NCI-H446 (cell line): ENCODE results near the gene FBXO34.
"Not testable (repeated sequence)": the region's sequence is repeated elsewhere in the genome, so short reads cannot be mapped to it uniquely, and the experiment has no call there.

Source experiments
- DNase-seq, 2 experiments: peaks; one replicate each; lab custom pipeline; 2025; lab: John Stamatoyannopoulos, UW

The FBXO34 gene

DNA sequence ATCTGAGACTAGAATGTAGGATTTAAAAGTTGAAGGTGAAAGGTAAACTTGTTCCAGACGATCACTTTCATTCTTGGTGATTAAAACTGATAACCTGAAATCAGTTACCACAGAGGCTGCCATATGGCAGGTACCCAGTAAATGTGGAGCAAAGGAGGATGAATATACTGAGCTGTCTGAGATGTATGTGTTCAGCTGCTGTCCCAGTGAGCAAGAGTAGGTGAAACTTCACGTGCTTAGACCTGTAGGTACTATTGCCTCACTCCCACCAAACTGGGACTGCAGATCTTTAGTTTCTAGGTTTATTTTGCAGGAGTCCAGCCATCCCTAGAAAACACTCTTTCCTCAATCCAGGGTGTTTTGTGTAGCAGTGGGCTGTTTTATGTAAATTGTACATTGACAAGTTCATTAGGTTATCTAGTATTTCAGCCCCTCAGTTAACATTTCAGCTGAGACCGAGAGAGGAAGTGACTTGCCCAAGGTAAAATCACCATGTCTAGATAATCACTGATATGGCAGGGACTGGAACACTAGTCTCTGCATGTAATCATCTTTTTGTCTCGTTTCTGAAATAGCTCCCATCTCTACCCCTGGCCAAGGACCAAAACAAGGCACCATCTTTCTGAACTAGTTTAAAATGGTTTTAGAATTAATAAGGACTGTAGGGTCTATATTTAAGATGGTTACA, 77.7 kb downstream of the FBXO34 start:
- DNase-seq: no peak

DNA sequence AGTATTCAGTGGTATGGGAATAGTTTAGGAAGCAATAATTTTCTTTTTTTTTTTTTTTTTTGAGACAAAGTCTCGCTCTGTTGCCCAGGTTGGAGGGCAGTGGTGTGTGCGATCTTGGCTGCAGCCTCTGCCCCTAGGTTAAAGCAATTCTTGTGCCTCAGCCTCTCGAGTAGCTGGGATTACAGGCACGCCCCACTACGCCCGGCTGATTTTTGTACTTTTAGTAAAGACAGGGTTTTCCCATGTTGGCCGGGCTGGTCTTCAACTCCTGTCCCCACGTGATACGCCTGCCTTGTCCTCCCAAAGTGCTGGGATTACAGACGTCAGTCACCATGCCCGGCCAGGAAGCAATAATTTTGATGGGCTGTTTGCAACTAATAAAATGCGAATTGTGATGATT, 78.3 kb downstream of the FBXO34 start:
- DNase-seq: no peak

DNA sequence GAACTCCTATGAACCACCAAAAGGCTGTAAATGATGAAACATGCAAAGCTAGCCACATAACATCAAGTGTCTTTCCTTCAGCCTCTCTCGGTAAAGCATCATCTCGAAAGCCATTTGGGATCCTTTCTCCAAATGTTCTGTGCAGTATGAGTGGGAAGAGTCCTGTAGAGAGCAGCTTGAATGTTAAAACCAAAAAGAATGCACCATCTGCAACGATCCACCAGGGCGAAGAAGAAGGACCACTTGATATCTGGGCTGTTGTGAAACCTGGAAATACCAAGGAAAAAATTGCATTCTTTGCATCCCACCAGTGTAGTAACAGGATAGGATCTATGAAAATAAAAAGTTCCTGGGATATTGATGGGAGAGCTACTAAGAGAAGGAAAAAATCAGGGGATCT, 79.2 kb downstream of the FBXO34 start:
- no peak for DNase-seq

DNA sequence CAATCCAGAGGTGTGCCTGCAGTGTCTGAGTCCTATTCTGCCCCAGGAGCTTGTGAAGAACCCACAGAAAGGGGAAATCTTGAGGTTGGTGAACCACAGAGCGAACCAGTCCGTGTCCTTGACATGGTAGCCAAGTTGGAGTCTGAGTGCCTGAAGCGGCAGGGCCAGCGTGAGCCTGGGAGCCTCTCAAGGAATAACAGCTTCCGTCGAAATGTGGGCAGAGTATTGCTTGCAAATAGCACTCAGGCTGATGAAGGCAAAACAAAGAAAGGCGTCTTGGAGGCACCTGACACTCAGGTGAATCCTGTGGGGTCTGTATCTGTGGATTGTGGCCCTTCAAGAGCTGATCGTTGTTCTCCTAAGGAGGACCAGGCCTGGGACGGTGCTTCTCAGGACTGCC, 79.9 kb downstream of the FBXO34 start:
- DNase-seq: no peak

DNA sequence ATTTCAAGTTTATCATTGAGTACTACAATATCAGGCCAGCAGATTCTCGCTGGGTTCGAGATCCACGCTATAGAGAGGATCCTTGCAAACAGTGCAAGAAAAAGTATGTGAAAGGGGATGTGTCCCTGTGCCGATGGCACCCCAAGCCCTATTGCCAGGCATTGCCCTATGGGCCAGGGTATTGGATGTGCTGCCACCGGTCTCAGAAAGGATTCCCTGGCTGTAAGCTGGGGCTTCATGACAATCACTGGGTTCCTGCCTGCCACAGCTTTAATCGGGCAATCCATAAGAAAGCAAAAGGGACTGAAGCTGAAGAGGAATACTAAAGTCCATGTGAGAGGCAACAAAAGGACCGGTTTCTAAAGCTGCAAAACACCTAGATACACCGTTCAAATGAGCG, 81.0 kb downstream of the FBXO34 start:
- no peak for DNase-seq

DNA sequence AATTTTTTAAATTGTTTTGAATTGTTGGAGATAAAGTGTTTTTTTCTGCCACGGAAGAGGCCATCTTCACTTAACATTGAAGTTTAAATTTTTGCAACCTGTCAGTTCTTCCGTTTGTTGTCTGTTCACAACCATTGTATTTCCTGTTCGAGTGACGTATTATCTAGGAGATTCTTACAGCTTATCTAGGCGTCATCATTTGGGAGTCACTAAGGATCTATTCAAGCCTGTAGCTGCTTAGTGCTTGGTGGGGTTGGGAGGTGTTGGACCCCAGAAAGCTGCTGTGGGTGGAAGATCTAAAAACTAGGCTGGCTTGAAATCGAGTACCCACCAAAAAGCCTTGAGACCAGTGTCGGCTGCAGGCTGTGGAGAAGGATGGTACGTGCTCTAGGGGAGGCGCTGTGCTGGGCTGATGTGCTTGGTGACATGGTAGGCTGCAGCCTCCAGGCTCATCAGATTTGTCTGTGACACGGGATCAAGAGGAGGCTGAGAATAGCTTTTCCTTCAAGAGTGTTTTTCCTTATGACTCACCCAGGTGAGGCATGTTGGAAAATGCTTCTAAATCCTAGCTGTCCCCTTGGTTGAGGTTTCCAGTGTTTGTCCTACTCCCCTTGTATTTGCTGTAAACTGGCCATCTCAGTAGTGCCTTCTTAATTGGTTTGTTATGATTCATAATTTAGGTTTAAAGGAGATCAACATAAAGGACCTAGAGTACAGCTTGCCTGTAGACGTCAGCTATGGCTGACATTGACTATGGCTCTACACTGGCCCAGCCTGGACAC, 82.7 kb downstream of the FBXO34 start:
- no peak for DNase-seq

DNA sequence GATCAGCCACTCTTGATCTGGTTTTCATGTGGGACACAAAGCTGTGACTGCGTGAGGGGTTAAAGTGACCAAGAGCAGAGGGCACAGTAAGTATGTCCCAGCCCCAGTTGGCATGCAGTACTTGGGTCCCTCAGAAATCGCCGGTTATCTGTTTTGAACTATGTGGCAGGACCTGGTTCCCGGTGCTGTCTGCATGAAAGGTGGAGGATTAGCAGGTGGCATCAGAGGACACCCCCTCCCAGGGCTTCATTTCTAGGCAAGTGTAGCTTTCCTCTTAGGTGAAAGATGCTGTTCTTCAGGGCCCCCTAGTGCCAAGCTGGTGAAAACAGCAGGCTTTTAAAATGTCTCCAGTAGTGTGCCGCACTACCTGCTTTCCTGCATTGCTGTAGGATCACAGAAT, 83.3 kb downstream of the FBXO34 start:
- peak in 1 of 2 experiments; percentile 57 for DNase-seq

DNA sequence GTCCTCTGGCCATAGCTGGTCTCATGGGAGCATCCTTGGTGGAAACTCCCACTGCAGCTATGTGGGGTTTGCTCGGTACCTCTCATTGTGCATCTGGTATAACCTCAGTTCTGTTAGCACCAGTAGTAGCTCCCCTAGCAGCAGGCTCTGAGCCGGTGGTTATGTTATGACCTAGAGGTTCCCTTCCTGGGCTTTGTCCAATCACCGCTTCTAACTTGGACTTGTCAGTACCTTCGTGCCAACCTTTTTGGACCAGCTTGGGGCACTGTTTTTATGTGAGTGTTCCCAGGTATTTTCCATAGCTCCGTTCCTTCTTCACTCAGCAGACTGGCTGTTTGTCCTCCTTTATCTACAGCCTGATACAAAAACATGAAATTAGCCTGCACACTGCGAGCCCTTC, 84.7 kb downstream of the FBXO34 start:
- no peak for DNase-seq

DNA sequence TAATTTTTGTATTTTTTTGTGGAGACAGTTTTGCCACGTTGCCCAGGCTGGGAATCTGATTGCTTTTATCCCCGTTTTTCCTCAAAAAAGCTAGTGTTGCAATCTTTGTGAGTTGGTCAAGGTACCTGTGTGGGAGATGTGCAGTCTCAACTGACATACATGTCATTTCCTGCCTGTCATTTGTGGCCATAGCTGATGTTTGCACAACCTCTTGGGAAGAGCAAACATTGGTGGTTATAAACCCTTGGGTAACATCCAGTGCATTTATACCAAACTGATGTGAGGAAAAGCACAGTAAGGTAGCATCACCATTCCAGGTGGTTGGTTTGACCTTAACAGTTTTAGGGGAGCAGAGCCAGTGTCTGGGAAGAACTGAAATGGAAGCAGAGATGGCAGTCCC, 85.7 kb downstream of the FBXO34 start:
- no peak for DNase-seq

DNA sequence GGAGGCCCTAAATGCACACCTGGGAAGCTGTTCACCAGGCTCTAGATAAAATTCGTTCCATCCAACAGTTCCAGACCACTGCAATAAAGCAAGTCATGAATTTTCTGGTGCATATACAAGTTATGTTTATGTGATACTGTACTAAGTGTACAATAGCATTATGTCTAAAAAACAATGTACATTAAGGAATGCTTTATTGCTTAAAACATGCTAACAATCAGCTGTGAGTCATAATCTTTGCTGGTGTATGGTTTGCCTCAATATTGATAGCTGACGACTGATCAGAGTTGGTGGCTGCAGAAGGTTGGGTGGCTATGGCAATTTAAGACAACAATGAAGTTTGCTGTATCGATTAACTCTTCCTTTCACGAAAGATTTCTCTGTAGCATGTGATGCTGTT, 88.1 kb downstream of the FBXO34 start:
- DNase-seq: no peak

DNA sequence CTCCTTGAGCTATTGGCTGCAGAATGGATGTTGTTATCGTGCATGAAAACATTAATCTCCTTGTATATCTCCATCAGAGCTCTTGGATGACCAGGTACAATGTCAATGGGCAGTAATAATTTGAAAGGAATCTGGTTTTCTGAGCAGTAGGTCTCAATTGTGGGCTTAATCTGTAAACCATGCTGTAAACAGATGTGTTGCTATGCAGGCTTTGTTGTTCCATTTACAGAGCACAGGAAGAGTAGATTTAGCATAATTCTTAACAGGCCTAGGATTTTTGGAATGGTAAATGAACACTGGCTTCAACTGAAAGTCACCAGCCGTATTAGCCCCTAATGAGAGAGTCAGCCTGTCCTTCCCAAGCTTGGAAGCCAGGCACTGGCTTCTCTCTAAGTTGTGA, 90.0 kb downstream of the FBXO34 start:
- no peak for DNase-seq

DNA sequence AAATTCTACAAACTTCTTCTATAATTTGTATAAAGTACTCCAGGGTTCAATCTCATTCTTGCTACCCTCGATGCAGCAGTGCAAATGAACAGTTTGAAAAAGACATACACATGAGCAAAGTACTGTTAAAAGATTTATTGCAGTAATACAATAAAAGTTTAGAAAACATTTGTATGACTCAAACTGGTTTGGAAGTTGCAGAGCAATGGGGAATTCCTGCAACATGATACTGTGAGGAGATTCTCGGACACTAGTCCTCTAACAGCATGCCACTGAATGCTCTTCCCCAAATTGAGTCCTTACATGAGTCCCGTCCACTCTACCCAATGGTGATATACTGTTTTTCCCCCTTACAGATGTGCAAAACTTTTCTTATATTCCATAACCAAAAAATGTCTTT, 95.0 kb downstream of the FBXO34 start:
- DNase-seq: no peak

DNA sequence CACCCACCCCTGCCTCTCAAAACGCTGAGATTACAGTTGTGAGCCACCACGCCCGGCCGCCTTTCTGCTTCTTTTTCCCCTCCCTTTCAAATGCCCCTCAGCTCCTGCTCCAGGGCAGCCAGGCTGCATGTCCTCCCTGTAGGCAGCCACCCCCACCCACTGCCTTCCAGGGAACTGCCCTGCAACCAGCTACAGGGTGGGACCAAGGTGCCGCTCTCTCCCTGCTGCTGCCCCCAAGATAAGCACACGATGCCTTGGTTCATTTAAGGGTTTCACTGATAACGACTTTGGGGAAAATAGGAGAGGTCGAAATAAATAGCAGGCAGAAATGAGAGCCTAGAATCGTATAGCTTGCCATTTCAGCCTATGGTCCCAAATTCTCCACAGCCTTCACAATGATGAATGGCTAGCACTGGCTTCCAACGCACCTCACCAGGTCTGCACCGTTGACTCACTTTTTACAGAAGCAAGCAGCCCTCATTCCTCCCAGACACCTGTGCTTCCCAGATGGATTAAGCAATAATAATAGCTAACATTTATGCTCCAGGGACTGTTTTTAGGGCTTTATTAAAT, 99.7 kb downstream of the FBXO34 start:
- no peak for DNase-seq

DNA sequence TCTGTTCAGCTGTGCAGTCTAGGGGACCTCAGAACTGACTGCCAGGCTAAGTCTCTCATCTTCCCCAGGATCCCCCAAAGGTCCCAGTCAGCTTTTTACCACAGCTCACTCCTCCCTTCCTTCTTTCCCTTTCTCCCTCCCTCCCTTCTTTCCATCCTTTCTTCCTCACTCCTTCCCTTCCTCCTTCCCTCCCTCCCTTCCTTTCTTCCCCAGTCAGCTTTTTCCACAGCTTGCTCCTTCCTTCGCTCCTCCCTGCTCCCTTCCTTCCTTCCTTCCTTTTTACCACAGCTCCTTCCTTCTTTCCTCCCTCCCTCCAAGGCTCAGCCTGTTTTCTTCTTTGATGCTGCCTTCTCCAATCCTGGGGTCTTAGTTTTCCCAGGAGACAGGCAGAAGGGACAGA, 101.2 kb downstream of the FBXO34 start:
- no peak for DNase-seq

DNA sequence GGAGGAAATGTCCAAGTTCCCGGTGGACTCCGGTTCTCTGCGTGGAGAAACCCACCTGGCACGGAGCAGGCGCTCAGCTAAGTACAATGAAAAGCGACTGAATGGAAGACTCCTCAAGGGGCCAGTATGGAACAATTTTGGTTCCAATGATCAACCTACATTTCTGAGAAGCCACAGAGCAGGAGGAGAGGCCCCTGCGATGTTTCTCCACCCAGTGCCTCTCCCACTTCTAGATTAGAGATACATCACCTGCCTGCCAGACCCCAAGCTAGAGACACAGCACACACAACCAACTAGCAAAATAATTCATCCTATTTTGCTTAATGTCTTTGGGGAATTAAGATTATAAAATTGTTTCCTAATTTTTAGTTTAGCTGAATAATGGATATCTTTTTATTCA, 101.6 kb downstream of the FBXO34 start:
- DNase-seq: no peak

DNA sequence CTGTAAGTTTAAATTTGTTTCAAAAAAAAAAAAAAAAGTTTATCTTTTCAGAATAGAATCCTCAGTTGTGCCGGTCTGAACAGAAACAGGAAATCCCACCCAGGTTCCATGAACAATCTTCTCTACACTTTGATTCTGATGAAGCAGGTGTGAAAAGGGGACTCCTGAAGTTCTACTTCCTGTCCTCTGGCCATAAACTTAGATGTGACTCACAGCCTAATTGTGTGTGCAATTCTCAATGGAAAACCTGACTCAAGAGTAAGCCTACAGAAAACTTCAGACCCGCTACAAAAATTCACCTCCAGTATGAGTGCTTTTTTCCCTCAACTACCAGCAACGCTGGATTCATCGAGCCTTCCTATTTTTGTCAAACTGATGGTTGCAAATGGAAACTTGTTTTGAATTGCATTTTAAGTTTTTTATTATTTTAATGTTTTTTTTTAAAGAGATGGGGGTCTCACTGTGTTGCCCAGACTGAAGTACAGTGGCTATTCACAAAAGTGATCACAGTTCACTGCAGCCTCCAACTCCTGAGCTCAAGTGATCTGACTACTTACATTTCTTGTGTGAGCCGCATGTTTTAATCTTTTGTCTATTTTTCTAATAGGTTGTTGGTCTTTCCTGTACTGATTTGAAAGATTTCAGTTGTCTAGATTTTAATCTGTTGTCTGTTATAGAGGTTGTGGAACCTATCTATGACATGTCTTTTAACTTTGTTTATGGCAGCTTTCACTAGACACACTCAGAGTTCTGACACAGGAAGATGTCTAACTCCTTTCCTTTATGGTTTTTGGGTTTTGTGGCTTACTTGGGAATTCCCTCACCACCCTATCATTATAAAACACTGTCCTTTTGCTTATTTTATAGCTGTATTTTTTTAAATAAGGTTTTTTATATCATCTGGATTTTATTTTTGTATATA, 102.8 kb downstream of the FBXO34 start:
- DNase-seq: no peak

DNA sequence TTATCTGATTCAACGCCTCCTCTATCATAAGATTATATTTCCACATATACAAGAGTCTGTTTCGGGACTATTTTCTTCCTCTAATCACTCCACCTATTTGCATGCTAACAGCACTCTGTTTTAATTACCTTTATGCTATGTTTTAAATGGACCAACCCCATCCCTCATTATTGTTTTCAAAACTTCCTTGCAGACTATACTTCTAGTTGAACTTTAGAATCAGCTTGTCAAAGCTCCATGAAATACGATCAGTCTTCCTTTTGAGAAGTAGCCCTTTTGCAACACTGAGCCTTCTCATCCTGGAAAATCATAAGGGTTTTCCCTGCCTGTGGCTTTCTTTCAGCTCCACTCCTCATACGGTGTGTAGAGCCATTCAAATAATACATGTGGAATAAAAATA, 103.5 kb downstream of the FBXO34 start:
- no peak for DNase-seq

DNA sequence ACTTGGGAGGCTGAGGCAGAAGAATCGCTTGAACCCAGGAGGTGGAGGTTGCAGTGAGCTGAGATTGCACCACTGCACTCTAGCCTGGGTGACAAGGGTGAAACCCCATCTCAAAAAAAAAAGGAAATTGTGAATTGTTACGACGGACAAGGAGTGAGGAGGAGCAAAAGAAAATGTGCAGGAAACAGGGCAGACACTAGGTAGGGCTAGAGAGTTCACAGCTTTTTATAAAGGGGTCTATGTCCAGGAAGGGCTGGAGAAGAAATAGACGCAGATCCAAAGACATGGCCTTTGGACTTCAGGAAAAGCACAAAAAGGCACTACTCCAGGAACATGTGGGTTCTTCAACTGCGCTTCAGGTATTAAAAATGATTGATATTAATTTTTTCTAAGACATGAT, 106.0 kb downstream of the FBXO34 start:
- no peak for DNase-seq

DNA sequence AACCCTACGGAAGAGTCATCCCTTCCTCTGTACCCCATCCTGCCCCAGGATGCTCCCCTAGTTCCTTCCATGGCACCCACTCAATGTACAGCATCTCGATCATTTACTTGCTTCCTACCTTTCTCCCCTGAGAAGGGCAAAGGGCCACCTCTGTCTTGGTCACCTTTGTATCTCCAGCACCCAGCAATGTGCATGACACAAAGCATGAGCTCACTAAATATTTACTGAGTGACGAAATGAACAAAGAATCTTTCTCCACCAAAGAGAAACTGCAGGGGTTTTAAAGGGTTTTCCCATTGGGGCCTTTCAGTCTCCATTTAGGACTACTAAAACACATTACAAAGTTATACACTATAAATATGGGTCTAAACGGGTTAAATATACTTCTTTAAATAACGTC, 109.8 kb downstream of the FBXO34 start:
- DNase-seq: no peak

DNA sequence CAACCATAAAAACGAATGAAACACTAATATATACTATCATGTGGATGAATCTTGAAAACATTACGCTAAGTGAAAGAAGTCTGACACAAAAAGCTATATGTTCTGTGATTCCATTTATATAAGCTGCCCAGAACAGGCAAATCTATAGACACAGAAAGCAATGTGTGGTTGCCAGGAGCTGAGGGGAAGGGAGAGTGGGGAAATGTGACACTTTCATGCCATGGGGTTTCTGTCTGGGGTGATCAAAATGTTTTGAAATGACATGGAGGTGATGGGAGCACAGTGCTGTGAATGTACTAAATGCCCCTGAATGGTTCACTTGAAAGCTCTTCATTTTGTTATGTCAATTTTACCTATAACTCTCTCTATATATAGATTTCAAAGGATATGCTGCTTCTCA, 110.3 kb downstream of the FBXO34 start:
- DNase-seq: no peak

DNA sequence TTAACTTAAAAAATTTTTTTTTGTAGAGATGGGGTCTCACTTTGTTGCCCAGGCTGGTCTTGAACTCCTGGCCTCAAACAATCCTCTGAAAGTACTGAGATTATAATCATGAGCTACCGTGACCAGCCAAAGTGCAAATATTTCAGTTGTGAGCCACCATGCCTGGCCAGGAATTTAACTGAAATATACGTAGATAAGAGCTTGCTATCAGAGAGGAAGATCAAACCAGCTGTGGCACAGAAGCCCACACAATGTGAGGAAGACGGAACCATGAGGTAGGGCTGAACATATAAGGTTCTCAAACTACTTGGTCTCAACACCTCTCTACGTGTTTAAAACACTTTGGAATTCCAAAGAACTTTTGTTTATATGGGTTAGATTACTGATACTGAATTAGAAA, 111.3 kb downstream of the FBXO34 start:
- DNase-seq: no peak

DNA sequence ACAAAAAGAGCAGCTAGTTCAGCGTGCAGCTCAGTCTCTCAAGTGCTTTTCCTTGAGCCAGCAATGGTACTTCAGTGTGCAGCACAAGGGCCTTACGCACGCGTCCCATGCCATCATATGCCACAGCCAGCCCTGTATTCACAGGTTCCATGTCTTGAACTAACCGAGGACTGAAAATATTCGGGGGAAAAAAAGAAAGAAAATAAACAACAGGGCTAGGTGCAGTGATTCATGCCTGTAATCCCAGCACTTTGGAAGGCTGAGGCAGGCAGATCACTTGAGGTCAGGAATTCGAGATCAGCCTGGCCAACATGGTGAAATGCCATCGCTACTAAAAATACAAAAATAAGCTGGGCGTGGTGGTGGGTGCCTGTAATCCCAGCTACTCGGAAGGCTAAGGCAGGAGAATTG, 111.8 kb downstream of the FBXO34 start:
- not testable (repeated sequence) for DNase-seq
